Bronchial epithelial cell (primary cell): Measurements from ENCODE around the gene EPHB3. TPM values are rescaled to one million over a fixed set of nuclear protein-coding genes. Genes with fewer than 3 reads are reported as not detected.

Experiments
- DNase-seq: peaks from one replicate; pipeline ENCODE4 v3.0.0-alpha.2; 2010; ENCODE audit warnings: low read depth
- FAIRE-seq: peaks from 2 replicates; lab custom pipeline; 2011; peaks lifted over from hg19 to GRCh38; lab: Jason Lieb, UNC
- H3K27me3 ChIP-seq: 2 replicates; pipeline ENCODE4 v1.5.1; 2011; ENCODE audit warnings: low read length; ENCODE audit not compliant: control insufficient read depth, insufficient read depth
- H3K36me3 ChIP-seq: 2 replicates; pipeline ENCODE4 v1.5.1; 2011; ENCODE audit warnings: low read length; ENCODE audit not compliant: control insufficient read depth, insufficient read depth
- H3K4me3 ChIP-seq: 2 replicates; pipeline ENCODE4 v1.5.1; 2011; ENCODE audit warnings: mild to moderate bottlenecking, low read depth, low read length, control low read depth
- total RNA-seq: library from RNA; depleted of rRNA; stranded (reverse); fragments of >200 nt; gene quantifications from 2 replicates; pipeline ENCODE4 v1.2.1, GENCODE V29; 2014
- TF ChIP-seq, protein P1 (sequence below): IDR thresholded peaks from 2 replicates; pipeline ENCODE4 v1.5.1; 2011; ENCODE audit warnings: mild to moderate bottlenecking, moderate library complexity, low read length, control low read depth, inconsistent platforms; ENCODE audit not compliant: insufficient read depth, severe bottlenecking

Gene EPHB3
- total RNA-seq, 1 donor from 2014 or later: 9.2 TPM

DNA sequence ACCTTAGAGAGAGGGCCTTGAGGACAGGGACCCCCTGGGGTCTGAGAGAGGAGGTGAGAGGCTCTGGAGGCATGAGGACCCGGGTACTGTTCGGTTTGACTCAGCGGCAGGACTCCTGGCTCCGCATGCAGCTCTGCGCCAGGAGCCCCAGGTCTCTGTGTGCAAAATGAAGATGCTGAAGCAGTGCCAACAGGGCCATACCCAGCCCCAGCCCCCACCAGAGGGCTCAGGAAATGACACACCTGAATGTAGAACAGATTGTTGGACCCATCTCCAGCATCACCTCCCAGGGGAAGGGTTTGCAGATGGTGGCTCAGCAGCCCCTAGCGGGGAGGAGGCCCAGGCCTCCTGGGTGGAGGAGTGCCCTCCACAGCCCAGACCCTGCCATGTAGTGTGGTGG is 30.2 kb downstream of the EPHB3 start:
- FAIRE-seq: no peak

DNA sequence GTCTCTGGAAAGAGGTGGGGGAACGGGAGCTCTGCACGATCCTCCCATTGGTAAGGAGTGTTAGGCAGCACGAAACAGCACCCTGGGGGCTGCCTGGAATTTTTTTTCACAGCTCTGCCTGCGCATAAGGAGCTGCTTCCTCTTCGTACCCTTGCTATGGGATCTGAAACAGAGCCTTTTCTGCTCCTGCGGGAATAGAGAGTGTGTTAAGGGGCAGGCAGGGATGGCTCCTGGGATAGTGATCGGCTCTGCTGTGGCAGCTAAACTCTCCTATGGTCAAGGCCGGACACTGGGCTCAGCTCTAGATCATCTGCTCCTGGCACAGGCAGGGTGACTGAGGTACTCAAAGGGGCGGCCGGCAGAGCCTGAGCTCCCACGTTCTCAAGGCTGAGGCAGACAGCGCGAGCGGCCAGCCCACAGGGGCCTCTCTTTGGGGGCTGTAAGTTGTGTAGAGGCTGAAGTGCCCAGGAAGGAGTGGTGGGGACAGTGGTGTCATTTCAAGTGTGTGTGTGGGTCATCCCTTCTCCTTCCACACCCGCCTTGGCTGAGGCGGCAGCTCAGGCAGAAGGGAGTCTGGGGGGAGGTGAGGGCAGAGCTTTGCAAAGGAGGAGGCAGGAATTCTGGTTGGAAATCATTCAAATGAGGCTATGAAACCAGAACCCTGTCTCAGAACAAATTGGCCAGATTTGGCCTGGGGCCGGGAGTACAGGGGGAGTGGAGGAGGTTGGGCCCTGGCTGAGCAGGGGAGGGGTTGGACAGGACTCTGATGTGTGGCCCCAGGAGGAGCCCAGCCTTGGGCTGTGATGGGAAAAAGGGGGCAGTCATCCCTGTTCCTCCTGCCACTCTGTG is 31.0 kb downstream of the EPHB3 start:
- H3K27me3 ChIP-seq: no peaks in the 10 kb centered on the region
- TF ChIP-seq, protein P1, sequence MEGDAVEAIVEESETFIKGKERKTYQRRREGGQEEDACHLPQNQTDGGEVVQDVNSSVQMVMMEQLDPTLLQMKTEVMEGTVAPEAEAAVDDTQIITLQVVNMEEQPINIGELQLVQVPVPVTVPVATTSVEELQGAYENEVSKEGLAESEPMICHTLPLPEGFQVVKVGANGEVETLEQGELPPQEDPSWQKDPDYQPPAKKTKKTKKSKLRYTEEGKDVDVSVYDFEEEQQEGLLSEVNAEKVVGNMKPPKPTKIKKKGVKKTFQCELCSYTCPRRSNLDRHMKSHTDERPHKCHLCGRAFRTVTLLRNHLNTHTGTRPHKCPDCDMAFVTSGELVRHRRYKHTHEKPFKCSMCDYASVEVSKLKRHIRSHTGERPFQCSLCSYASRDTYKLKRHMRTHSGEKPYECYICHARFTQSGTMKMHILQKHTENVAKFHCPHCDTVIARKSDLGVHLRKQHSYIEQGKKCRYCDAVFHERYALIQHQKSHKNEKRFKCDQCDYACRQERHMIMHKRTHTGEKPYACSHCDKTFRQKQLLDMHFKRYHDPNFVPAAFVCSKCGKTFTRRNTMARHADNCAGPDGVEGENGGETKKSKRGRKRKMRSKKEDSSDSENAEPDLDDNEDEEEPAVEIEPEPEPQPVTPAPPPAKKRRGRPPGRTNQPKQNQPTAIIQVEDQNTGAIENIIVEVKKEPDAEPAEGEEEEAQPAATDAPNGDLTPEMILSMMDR: no peak
- no peak overlapping the region for H3K4me3 ChIP-seq
- FAIRE-seq: no peak
- no peaks in the 10 kb centered on the region for H3K36me3 ChIP-seq
- DNase-seq: no peak

More for the DNA sequence above, 30.2 kb downstream of the EPHB3 start:
- TF ChIP-seq, protein P1: no peak
- Histone ChIP-seq H3K4me3 (no peak overlapping the region), H3K27me3 (no peaks in the 10 kb centered on the region), H3K36me3 (no peaks in the 10 kb centered on the region)
- DNase-seq: no peak

DNA sequence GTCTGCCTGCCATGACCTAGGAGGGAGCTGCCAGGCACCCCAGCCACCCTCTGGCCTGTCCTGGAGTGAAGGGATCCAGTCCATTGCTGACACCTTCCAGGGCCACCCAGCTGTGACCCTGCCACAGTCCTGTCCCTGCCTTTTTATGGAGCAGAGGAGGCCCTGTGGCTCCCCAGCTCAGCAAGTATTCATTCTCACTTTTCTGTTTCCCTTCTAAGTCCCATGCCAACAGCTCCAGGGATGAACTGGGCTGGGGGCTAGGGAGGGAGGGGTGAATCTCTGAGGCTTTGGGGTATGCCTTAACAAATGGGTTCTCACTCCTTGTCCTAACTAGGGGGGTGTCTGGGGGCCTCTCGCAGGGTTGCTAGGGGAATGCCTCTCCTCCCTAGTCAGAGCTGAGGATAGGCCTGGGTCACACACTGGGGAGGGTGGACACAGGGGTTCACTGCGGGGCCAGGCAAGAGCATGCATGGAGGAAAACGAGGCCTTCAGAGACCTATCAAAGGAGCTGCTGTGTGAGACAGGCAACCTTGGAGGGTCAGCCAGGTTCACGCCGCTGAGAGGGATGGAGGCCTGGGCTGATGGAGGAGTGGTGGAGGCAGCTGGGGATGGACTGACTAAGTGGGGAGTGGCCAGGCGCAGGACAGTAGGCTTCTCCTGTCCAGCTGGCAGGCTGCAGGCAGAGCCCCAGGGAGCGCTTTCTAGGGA is 31.8 kb downstream of the EPHB3 start:
- TF ChIP-seq, protein P1: no peak
- FAIRE-seq (no peak), DNase-seq (no peak)
- Histone ChIP-seq H3K36me3 (no peaks in the 10 kb centered on the region), H3K4me3 (no peak overlapping the region), H3K27me3 (no peaks in the 10 kb centered on the region)

DNA sequence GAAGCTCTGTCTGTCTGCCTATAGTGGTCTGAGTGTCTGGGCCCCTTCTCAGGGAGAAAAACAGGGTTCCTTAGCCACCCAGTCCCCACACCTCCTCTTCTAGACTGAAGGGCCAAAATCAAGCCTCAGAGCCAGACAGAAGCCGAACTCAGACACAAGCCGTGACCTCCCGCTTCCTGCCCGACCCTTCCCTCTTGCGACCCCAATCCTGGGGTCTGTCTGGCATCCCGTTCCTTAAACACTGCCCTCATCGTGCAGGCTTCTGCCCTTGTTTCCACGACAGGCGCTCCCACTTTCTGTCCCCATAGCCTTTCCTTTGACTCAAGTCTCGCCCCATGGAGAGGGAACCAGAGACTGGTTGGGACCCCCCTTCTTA is 32.3 kb downstream of the EPHB3 start:
- FAIRE-seq: no peak
- H3K4me3 ChIP-seq: no peak overlapping the region
- TF ChIP-seq, protein P1: no peak
- no peaks in the 10 kb centered on the region for H3K36me3 ChIP-seq
- DNase-seq: no peak
- H3K27me3 ChIP-seq: no peaks in the 10 kb centered on the region

DNA sequence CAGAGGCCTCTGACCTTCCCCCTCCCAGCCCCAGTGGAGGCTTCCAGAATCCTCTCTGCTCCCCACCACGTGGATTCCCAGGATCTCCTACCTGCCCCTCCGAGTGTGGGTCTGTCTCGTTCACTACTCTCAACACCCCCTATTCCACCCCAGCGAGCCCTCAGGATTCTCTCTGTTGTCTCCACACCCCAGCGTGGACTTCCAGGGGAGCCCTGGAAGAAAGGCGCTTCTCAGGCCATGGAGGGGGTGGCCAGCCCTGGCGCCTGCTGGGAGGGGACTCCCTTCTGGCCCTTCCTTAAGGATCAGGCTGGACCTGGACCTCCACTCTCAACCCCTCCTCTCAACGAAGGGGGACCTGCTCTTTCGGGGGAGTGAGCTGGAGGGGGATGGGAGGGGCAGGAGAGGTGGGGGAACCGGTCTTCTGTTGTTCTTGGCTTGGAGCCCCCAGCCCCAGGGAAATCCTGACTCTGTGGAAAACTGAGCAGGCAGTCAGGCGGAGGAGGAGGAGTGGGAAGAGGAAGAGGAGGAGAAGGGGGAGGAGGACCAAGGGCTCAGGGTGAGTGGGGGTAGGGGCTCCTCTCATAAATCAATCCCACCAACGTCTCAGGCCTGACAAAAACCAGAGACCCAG is 32.9 kb downstream of the EPHB3 start:
- no peak for DNase-seq
- Histone ChIP-seq H3K4me3 (no peak overlapping the region), H3K27me3 (no peaks in the 10 kb centered on the region), H3K36me3 (no peaks in the 10 kb centered on the region)
- TF ChIP-seq, protein P1: no peak
- no peak for FAIRE-seq
